Uterus (tissue), 2 donors: ENCODE results near the gene LUC7L2.

Experiments
- POLR2A ChIP-seq, 2 donors: fragments of 450-650 bp; IDR thresholded peaks; one replicate each; pipeline ENCODE4 v1.6.1; 2016; ENCODE audit warnings: antibody characterized with exemption in 2 of 2, mild to moderate bottlenecking in 1 of 2, moderate library complexity in 1 of 2
- TF ChIP-seq, protein P1 (sequence below), 4 experiments: fragments of 200-600 bp in 2 of 4; fragments of 450-650 bp in 2 of 4; sonication (generic) in 2 of 4; IDR thresholded peaks; one replicate each; pipeline ENCODE4 v1.5.1; 2016 to 2019; ENCODE audit warnings: antibody characterized with exemption in 4 of 4, mild to moderate bottlenecking in 2 of 4, moderate library complexity in 1 of 4

DNA sequence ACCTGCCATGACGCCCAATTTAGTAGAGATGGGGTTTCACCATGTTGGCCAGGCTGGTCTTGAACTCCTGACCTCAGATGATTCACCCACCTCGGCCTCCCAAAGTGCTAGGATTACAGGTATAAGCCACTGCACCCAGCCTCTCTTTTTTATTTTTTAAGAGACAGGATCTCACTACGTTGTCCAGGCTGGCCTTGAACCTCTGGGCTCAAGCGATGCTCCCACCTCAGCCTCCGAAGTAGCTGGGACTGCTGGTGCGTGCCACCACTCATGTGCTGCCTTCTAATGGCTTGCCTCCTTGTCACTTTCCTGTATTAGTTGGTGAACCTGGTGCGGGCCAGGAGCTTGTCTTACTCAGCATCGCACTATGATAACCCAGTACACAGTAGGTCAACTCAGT, 96.8 kb downstream of the LUC7L2 start:
- no peak for TF ChIP-seq POLR2A (IDR thresholded peaks at IDR 0.05)
- TF ChIP-seq, protein P1, sequence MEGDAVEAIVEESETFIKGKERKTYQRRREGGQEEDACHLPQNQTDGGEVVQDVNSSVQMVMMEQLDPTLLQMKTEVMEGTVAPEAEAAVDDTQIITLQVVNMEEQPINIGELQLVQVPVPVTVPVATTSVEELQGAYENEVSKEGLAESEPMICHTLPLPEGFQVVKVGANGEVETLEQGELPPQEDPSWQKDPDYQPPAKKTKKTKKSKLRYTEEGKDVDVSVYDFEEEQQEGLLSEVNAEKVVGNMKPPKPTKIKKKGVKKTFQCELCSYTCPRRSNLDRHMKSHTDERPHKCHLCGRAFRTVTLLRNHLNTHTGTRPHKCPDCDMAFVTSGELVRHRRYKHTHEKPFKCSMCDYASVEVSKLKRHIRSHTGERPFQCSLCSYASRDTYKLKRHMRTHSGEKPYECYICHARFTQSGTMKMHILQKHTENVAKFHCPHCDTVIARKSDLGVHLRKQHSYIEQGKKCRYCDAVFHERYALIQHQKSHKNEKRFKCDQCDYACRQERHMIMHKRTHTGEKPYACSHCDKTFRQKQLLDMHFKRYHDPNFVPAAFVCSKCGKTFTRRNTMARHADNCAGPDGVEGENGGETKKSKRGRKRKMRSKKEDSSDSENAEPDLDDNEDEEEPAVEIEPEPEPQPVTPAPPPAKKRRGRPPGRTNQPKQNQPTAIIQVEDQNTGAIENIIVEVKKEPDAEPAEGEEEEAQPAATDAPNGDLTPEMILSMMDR (IDR thresholded peaks at IDR 0.05) = no peak
